ENCODE results near the gene ASXL2. TPM values are rescaled to one million over a fixed set of nuclear protein-coding genes. Genes with fewer than 3 reads are reported as not detected.
"Not testable (repeated sequence)": the region's sequence is repeated elsewhere in the genome, so short reads cannot be mapped to it uniquely, and the experiment has no call there.

ASXL2 gene
- total RNA-seq, 1 donor from 2014 or later, result 39.3 TPM

DNA sequence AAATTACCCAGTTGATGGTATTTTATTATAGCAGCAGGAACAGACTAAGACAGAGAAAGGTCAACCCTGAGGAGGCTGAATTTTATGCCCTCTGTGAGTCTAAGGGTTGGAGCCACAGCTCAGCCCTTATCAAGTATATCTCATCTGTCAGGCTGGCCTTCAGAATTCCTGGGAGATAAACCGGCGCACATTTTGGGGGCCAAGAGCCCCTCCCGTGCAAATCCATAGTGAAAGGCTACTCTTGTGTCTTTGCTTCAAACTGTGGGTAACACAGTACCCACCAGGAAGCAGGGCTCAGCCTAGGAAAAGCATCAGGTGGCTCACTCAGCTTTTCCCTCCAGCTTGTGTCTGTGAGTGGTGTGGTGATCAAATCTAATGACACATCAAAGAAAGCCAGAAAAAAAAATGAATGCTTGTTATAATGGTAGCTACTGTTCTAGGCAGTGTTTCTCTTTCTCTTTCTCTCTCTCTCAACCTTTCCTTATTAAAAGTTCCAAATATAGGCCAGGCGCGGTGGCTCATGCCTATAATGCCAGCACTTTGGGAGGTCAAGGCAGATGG lies 25.0 kb upstream of the ASXL2 start:
- intact Hi-C loops (cut with DNase I), result no loop called here
- ATAC-seq, result no peak
- TF ChIP-seq, protein P1, sequence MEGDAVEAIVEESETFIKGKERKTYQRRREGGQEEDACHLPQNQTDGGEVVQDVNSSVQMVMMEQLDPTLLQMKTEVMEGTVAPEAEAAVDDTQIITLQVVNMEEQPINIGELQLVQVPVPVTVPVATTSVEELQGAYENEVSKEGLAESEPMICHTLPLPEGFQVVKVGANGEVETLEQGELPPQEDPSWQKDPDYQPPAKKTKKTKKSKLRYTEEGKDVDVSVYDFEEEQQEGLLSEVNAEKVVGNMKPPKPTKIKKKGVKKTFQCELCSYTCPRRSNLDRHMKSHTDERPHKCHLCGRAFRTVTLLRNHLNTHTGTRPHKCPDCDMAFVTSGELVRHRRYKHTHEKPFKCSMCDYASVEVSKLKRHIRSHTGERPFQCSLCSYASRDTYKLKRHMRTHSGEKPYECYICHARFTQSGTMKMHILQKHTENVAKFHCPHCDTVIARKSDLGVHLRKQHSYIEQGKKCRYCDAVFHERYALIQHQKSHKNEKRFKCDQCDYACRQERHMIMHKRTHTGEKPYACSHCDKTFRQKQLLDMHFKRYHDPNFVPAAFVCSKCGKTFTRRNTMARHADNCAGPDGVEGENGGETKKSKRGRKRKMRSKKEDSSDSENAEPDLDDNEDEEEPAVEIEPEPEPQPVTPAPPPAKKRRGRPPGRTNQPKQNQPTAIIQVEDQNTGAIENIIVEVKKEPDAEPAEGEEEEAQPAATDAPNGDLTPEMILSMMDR (IDR thresholded peaks at IDR 0.05), result no peak
- Histone ChIP-seq H3K4me1 (no peaks in the 10 kb centered on the region), H3K9me3 (no peaks in the 10 kb centered on the region), H3K27me3 (ENCODE audit: low read depth) (no peaks in the 10 kb centered on the region), H3K36me3 (no peaks in the 10 kb centered on the region), H3K27ac (no peak overlapping the region), H3K4me3 (no peak overlapping the region)
- no peak for DNase-seq

DNA sequence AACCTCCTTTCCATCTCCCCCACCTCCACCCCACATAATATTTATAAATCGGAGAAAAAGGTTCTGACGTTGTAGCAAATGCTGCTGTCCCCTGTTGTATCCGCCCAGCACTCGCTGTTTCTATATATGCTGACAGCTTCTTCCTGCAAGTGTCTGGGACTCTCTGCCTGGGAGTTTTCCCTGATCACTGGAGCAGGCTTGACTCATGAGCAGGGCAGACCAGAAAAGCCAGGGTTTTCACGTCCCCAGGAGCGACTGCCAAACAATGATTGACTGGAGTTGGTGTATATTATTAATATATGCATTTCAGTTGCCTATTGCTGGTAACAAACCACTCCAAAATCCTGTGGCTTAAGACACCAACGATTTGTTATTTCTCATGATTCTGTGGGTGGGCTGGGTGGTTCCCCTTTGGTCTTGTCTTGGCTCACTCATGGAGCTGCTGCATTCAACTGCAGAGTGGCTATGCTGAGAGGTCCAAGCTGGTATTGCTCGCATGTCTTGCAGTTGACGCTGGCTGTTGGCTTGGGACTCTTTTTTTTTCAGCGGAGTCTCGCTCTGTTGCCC lies 21.2 kb upstream of the ASXL2 start:
- intact Hi-C loops (cut with DNase I), result no loop called here
- H3K9me3 ChIP-seq, result no peaks in the 10 kb centered on the region
- H3K4me1 ChIP-seq, result no peaks in the 10 kb centered on the region
- H3K4me3 ChIP-seq, result no peak overlapping the region
- TF ChIP-seq, protein P1 (IDR thresholded peaks at IDR 0.05), result no peak
- no peak overlapping the region for H3K27ac ChIP-seq
- DNase-seq, result no peak
- H3K27me3 ChIP-seq (ENCODE audit: low read depth), result no peaks in the 10 kb centered on the region
- no peak for ATAC-seq
- H3K36me3 ChIP-seq, result no peaks in the 10 kb centered on the region

DNA sequence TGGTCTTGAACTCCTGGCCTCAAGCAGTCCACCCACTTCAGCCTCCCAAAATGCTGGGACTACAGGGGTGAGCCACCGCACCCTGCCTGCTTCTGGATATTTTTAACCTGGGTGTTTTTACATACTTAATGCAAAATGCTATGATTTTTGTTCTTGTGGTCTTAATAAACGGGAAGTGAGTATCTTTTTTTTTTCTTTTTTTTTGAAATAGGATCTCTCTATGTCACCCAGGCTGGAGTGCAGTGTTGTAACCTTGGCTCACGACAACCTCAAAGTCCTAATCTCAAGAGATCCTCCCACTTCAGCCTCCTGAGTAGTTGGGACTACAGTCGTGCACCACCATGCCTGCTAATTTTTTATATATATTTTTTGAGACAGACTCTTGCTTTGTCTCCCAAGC lies 19.2 kb upstream of the ASXL2 start:
- ATAC-seq, result no peak
- H3K9me3 ChIP-seq, result no peaks in the 10 kb centered on the region
- no peak overlapping the region for H3K4me3 ChIP-seq
- H3K36me3 ChIP-seq, result no peaks in the 10 kb centered on the region
- DNase-seq, result no peak
- no peaks in the 10 kb centered on the region for H3K27me3 ChIP-seq (ENCODE audit: low read depth)
- intact Hi-C loops (cut with DNase I), result no loop called here
- H3K4me1 ChIP-seq, result no peaks in the 10 kb centered on the region
- TF ChIP-seq, protein P1 (IDR thresholded peaks at IDR 0.05), result no peak
- H3K27ac ChIP-seq, result no peak overlapping the region

DNA sequence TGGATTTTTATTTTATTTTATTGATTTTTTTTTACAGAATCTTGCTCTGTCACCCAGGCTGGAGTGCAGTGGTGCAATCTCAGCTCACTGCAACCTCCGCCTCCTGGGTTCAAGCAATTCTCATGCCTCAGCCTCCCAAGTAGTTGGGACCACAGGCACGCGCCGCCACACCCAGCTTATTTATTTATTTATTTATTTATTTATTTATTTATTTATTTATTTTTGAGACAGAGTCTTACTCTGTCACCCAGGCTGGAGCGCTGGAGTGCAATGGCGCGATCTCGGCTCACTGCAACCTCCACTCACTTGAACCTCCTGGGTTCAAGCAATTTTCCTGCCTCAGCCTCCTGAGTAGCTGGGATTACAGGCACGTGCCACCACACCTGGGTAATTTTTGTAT lies 18.0 kb upstream of the ASXL2 start:
- H3K36me3 ChIP-seq; H3K27ac ChIP-seq; ATAC-seq; H3K4me1 ChIP-seq; DNase-seq; intact Hi-C loops (cut with DNase I); H3K9me3 ChIP-seq; H3K27me3 ChIP-seq (ENCODE audit: low read depth); H3K4me3 ChIP-seq: not testable (repeated sequence)

DNA sequence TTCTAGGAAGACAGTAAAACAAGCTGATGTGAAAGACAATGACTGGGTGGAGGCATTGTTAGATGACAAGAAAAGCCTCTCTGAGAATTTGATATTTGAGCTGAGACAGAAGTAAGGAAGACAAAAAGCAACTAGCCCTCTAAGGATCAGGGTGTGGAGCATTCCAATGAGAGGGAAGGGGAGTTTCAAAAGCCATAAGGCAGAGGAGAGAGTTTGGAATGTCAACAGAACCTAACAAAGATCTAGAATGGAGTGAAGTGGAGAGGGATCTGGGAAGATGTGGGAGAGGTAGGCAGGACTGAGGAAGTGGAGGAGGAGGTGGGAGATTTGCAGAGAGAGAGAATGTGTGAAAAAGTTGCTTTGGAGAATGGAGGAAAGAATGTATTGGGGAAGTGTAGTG lies 17.3 kb upstream of the ASXL2 start:
- TF ChIP-seq, protein P1 (IDR thresholded peaks at IDR 0.05), result no peak
- ATAC-seq, result no peak
- Histone ChIP-seq H3K27ac (no peak overlapping the region), H3K36me3 (no peaks in the 10 kb centered on the region), H3K9me3 (no peaks in the 10 kb centered on the region), H3K4me3 (no peak overlapping the region), H3K4me1 (no peaks in the 10 kb centered on the region), H3K27me3 (ENCODE audit: low read depth) (no peaks in the 10 kb centered on the region)
- intact Hi-C loops (cut with DNase I), result no loop called here
- no peak for DNase-seq

DNA sequence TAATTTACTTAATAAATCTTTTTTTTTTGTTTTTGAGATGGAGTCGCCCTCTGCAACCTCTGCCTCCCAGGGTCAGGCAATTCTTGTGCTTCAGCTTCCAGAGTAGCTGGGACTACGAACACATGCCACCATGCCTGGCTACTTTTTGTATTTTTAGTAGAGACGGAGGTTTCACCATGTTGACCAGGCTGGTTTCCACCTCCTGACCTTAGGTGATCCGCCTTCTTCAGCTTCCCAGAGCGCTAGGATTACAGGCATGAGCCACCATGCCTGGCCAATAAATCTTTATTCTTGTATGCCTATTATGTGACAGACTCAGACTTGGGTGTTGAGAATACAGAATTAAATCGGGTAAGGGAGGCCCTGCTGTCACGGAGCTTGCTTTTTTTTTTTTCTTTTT lies 16.7 kb upstream of the ASXL2 start:
- H3K36me3 ChIP-seq, result no peaks in the 10 kb centered on the region
- TF ChIP-seq, protein P1 (IDR thresholded peaks at IDR 0.05), result no peak
- ATAC-seq (no peak), DNase-seq (no peak)
- intact Hi-C loops (cut with DNase I), result no loop called here
- H3K4me3 ChIP-seq, result no peak overlapping the region
- no peaks in the 10 kb centered on the region for H3K27me3 ChIP-seq (ENCODE audit: low read depth)
- H3K4me1 ChIP-seq, result no peaks in the 10 kb centered on the region
- H3K9me3 ChIP-seq, result no peaks in the 10 kb centered on the region
- no peak overlapping the region for H3K27ac ChIP-seq
